Measurements from ENCODE around the gene NPPC. TPM values are rescaled to one million over a fixed set of nuclear protein-coding genes. Genes with fewer than 3 reads are reported as not detected.
A peak's percentile ranks its signal among the peaks of the same experiment; 100 is the strongest.

NPPC gene
- total and polyA plus RNA-seq, 10 of the 15 experiments (the other 5 are each of a cell fraction or from before 2014, with no cell fraction given), result 0.15 TPM; not detected in 9

DNA sequence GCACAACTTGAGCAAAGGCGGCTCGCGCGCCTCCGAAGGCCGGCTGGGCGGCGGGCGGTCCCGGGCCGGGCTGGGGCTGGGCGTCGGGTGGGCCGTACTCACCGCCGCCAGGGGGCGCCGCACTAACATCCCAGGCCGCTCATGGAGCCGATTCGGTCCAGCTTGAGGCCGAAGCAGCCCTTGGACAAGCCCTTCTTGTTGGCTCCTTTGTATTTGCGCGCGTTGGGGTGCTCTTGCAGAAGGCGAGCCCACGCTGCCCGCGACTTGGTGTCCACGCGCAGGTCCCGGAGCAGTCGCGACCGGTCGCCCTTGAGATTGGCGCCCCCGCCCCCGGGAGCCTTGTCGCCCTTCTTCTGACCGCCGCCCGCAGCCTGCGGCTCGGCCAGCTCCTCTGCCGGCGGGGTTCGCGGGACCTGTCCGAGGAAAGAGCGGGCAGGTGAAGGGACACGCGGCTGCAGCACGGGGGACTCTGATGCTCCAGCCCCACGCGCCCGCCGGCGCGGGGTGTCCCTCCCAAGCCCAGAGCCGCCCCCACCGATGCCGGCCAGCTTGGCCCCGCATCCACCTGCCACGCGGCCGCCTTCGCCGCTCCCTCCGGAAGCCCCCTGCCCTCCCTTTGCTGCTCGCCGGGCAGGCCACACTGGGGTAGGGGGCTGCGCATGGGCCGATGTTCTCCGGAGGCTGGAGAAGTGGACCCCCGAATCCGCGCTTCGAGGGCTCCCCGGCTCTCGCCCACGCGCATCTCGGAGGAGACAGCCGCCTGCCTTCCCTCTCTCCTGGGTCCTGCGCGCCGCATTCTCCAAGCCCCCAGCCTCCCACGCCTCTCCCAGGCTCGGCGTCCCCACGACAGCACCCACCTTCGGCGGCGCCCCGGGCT is 655 bp downstream of the NPPC start (continued):
- TF ChIP-seq, protein P1, sequence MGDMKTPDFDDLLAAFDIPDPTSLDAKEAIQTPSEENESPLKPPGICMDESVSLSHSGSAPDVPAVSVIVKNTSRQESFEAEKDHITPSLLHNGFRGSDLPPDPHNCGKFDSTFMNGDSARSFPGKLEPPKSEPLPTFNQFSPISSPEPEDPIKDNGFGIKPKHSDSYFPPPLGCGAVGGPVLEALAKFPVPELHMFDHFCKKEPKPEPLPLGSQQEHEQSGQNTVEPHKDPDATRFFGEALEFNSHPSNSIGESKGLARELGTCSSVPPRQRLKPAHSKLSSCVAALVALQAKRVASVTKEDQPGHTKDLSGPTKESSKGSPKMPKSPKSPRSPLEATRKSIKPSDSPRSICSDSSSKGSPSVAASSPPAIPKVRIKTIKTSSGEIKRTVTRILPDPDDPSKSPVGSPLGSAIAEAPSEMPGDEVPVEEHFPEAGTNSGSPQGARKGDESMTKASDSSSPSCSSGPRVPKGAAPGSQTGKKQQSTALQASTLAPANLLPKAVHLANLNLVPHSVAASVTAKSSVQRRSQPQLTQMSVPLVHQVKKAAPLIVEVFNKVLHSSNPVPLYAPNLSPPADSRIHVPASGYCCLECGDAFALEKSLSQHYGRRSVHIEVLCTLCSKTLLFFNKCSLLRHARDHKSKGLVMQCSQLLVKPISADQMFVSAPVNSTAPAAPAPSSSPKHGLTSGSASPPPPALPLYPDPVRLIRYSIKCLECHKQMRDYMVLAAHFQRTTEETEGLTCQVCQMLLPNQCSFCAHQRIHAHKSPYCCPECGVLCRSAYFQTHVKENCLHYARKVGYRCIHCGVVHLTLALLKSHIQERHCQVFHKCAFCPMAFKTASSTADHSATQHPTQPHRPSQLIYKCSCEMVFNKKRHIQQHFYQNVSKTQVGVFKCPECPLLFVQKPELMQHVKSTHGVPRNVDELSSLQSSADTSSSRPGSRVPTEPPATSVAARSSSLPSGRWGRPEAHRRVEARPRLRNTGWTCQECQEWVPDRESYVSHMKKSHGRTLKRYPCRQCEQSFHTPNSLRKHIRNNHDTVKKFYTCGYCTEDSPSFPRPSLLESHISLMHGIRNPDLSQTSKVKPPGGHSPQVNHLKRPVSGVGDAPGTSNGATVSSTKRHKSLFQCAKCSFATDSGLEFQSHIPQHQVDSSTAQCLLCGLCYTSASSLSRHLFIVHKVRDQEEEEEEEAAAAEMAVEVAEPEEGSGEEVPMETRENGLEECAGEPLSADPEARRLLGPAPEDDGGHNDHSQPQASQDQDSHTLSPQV (IDR thresholded peaks at IDR 0.05), result 0 out of 2 replicates have a peak, but pooled peaks have one; percentile 19
- TF ChIP-seq ZNF24 (IDR thresholded peaks at IDR 0.05), result no peak
- 0 out of 2 replicates have a peak, but pooled peaks have one; percentile 46 for TF ChIP-seq RB1 (IDR thresholded peaks at IDR 0.05; ENCODE audit: borderline replicate concordance)
- TF ChIP-seq ETV6 (conservative IDR thresholded peaks at IDR 0.05 in 1 of 2, IDR thresholded peaks at IDR 0.05 in 1 of 2; ENCODE audit: borderline replicate concordance in 1 of 2, low read depth in 1 of 2), result no peak
- TF ChIP-seq ZNF207 (IDR thresholded peaks at IDR 0.05; ENCODE audit: borderline replicate concordance), result no peak
- TF ChIP-seq, protein P2, sequence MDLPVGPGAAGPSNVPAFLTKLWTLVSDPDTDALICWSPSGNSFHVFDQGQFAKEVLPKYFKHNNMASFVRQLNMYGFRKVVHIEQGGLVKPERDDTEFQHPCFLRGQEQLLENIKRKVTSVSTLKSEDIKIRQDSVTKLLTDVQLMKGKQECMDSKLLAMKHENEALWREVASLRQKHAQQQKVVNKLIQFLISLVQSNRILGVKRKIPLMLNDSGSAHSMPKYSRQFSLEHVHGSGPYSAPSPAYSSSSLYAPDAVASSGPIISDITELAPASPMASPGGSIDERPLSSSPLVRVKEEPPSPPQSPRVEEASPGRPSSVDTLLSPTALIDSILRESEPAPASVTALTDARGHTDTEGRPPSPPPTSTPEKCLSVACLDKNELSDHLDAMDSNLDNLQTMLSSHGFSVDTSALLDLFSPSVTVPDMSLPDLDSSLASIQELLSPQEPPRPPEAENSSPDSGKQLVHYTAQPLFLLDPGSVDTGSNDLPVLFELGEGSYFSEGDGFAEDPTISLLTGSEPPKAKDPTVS (IDR thresholded peaks at IDR 0.05; ENCODE audit: low read depth, low read length), result no peak
- no peak for TF ChIP-seq BCL11A (IDR thresholded peaks at IDR 0.05; ENCODE audit: low read depth, low read length)
- peak; percentile 81 for TF ChIP-seq SMC3 (IDR thresholded peaks at IDR 0.05; ENCODE audit: borderline replicate concordance, low read length)
- TF ChIP-seq POLR2AphosphoS5 (IDR thresholded peaks at IDR 0.05; ENCODE audit: low read length), result no peak
